GM12878 (cell line): ENCODE measurements around the gene DNAJC15. TPM values are rescaled to one million over a fixed set of nuclear protein-coding genes. Genes with fewer than 3 reads are reported as not detected.

ENCODE experiments used
- ATAC-seq: fragments of 200-7000 bp; cut with Tn5 transposase; 3 replicates; pipeline ENCODE4 v1.9.1; 2020; ENCODE audit warnings: mild to moderate bottlenecking, moderate library complexity
- BruUV-seq: library from RNA; stranded (reverse); fragments of 400-500 nt; replicated peaks from 2 replicates; lab custom pipeline; 2021; lab: Mats Ljungman, UMichigan
- CTCF ChIA-PET: fragments of 300-600 bp; sonication (Branson Sonifier 250); formaldehyde crosslinking; extraction: SDS; loops from one replicate; lab custom pipeline; 2021; ENCODE audit warnings: inconsistent platforms; lab: Yijun Ruan, JAX
- POLR2A ChIA-PET: fragments of 350-600 bp; formaldehyde crosslinking; extraction: SDS; loops from one replicate; lab custom pipeline; 2021; ENCODE audit warnings: inconsistent platforms; lab: Charles Lee
- RAD21 ChIA-PET: fragments of 300-600 bp; sonication (Branson Sonifier 250); formaldehyde crosslinking; loops from one replicate; lab custom pipeline; 2023; ENCODE audit warnings: antibody characterized with exemption; ENCODE audit not compliant: unreplicated experiment; lab: Charles Lee
- SMC1A ChIA-PET: fragments of 300-600 bp; sonication (Branson Sonifier 250); formaldehyde crosslinking; loops from one replicate; lab custom pipeline; 2023; ENCODE audit not compliant: unreplicated experiment, uncharacterized antibody; lab: Charles Lee
- DNase-seq: peaks from one replicate; pipeline ENCODE4 v3.0.0-alpha.2; 2011; ENCODE audit warnings: low read depth, low spot score
- FAIRE-seq: peaks from 3 replicates; lab custom pipeline; 2011; peaks lifted over from hg19 to GRCh38; lab: Jason Lieb, UNC
- H2AFZ ChIP-seq: 2 replicates; pipeline ENCODE4 v1.6.0; 2011; ENCODE audit warnings: low read depth, low read length, control low read depth; ENCODE audit not compliant: control insufficient read depth
- H3K27ac ChIP-seq: 2 replicates; pipeline ENCODE4 v1.5.1; 2011; ENCODE audit warnings: control low read depth; ENCODE audit not compliant: control insufficient read depth, insufficient read depth
- H3K27me3 ChIP-seq, 2 experiments: replicated peaks in 1 of 2; 2 replicates each; pipeline versions ENCODE4 v1.6.0 to v1.6.1; 2011; ENCODE audit warnings: low read length in 1 of 2; ENCODE audit not compliant: control insufficient read depth in 2 of 2, insufficient read depth in 2 of 2
- H3K36me3 ChIP-seq, 2 experiments: 2 replicates each; pipeline ENCODE4 v1.5.1; 2011; ENCODE audit warnings: low read length in 1 of 2; ENCODE audit not compliant: control insufficient read depth in 2 of 2, insufficient read depth in 2 of 2
- H3K4me1 ChIP-seq: 2 replicates; pipeline ENCODE4 v1.6.1; 2011; ENCODE audit warnings: mild to moderate bottlenecking, low read length, moderate library complexity, mixed read lengths; ENCODE audit not compliant: control insufficient read depth, insufficient read depth
- H3K4me2 ChIP-seq: 2 replicates; pipeline ENCODE4 v1.6.0; 2011; ENCODE audit warnings: control low read depth; ENCODE audit not compliant: control insufficient read depth, insufficient read depth
- H3K4me3 ChIP-seq: fragments of 200-600 bp; sonication (generic); 2 replicates; pipeline ENCODE4 v1.5.1; 2016
- H3K79me2 ChIP-seq: 2 replicates; pipeline ENCODE4 v1.6.0; 2011; ENCODE audit warnings: low read length; ENCODE audit not compliant: control insufficient read depth, insufficient read depth
- H3K9ac ChIP-seq: 2 replicates; pipeline ENCODE4 v1.8.0; 2011; ENCODE audit warnings: low read length, control low read depth, mixed read lengths; ENCODE audit not compliant: control insufficient read depth, insufficient read depth
- H3K9me3 ChIP-seq: replicated peaks from 3 replicates; pipeline ENCODE4 v1.5.1; 2011; ENCODE audit warnings: mild to moderate bottlenecking, low read length; ENCODE audit not compliant: control insufficient read depth, insufficient read depth
- H4K20me1 ChIP-seq: 2 replicates; pipeline ENCODE4 v1.6.0; 2011; ENCODE audit not compliant: control insufficient read depth, insufficient read depth
- CEBPB ChIP-seq, 2 experiments: fragments of 150-350 bp in 1 of 2; IDR thresholded peaks; 2 replicates each; pipeline ENCODE4 v1.6.1; 2012 to 2014; ENCODE audit warnings: low read depth in 2 of 2, low read length in 2 of 2, borderline replicate concordance in 1 of 2, inconsistent platforms in 1 of 2
- CHD4 ChIP-seq: fragments of 200-600 bp; sonication (generic); IDR thresholded peaks from 2 replicates; pipeline ENCODE4 v1.6.1; 2016; ENCODE audit warnings: mild to moderate bottlenecking
- CREB1 ChIP-seq: IDR thresholded peaks from 2 replicates; pipeline ENCODE4 v1.6.1; 2012; ENCODE audit warnings: low read depth, mild to moderate bottlenecking, inconsistent platforms
- GATAD2B ChIP-seq: fragments of 450-650 bp; conservative IDR thresholded peaks from 2 replicates; pipeline ENCODE4 v1.6.1; 2017; ENCODE audit warnings: low read depth, mild to moderate bottlenecking, moderate library complexity
- HCFC1 ChIP-seq: fragments of 150-350 bp; IDR thresholded peaks from 2 replicates; pipeline ENCODE4 v1.6.1; 2014; ENCODE audit warnings: low read length
- MTA2 ChIP-seq: fragments of 450-650 bp; IDR thresholded peaks from 2 replicates; pipeline ENCODE4 v1.6.1; 2016; ENCODE audit warnings: low read depth, mild to moderate bottlenecking, moderate library complexity
- NFYA ChIP-seq: IDR thresholded peaks from 2 replicates; pipeline ENCODE4 v1.6.1; 2011; ENCODE audit warnings: low read depth, mild to moderate bottlenecking, low read length, improper control_type of control experiment, borderline replicate concordance
- NR2C1 ChIP-seq: fragments of 450-650 bp; IDR thresholded peaks from 2 replicates; pipeline ENCODE4 v1.6.1; 2017; ENCODE audit warnings: antibody characterized with exemption, mild to moderate bottlenecking, moderate library complexity
- SMC3 ChIP-seq: IDR thresholded peaks from 2 replicates; pipeline ENCODE4 v1.6.1; 2011; ENCODE audit warnings: low read length, improper control_type of control experiment, borderline replicate concordance
- SREBF1 ChIP-seq: IDR thresholded peaks from 2 replicates; pipeline ENCODE4 v1.6.1; 2012; ENCODE audit warnings: mild to moderate bottlenecking, low read length
- TARDBP ChIP-seq: IDR thresholded peaks from 2 replicates; pipeline ENCODE4 v1.6.1; 2016; ENCODE audit warnings: borderline replicate concordance
- ZNF24 ChIP-seq: fragments of 450-650 bp; IDR thresholded peaks from 2 replicates; pipeline ENCODE4 v1.6.1; 2017; ENCODE audit warnings: antibody characterized with exemption, mild to moderate bottlenecking
- ZNF384 ChIP-seq: IDR thresholded peaks from 2 replicates; pipeline ENCODE4 v1.6.1; 2012; ENCODE audit warnings: low read depth, mild to moderate bottlenecking, low read length, improper control_type of control experiment, borderline replicate concordance
- ZNF592 ChIP-seq: fragments of 450-650 bp; IDR thresholded peaks from 2 replicates; pipeline ENCODE4 v1.6.1; 2017; ENCODE audit warnings: mild to moderate bottlenecking, moderate library complexity
- WGBS: methylation state at CpG from one replicate; pipeline ENCODE4 v1.1.6; 2016; ENCODE audit warnings: low lambda C conversion rate; ENCODE audit not compliant: insufficient replicate concordance, insufficient coverage; ENCODE audit errors: missing lambda C conversion rate; 5-methylcytosine and 5-hydroxymethylcytosine counted together
- in situ Hi-C: fragments of 300-500 bp; cut with MboI; formaldehyde crosslinking; loops from 9 replicates; pipeline ENCODE4 v1.14.3; 2018; ENCODE audit warnings: mixed read lengths
- intact Hi-C: fragments of 100-400 bp; cut with micrococcal nuclease; formaldehyde crosslinking; loops from one replicate; pipeline ENCODE4 v1.14.2; 2022; ENCODE audit not compliant: unreplicated experiment
- polyA plus RNA-seq, 11 experiments: library from polyadenylated mRNA; depleted of rRNA in 4 of 11; unstranded in 6 of 11; stranded (reverse) in 5 of 11; fragments of >200 nt; fragmentation: Nextera tagmentation in 4 of 11; fragmentation: Illumina TruSeq in 1 of 11; extraction: Ambion mirVana in 4 of 11; extraction: Trizol in 1 of 11; gene quantifications; 1 replicate in 1 of 11; 2 replicates in 10 of 11; pipeline versions ENCODE4 v1.2.1 to v1.2.3, GENCODE V29; 2011 to 2016; ENCODE audit warnings: inconsistent platforms in 2 of 11, missing spikeins in 2 of 11, low read depth in 1 of 11
- total RNA-seq, 4 experiments: library from RNA; depleted of rRNA in 3 of 4; stranded (reverse); fragments of >200 nt in 3 of 4; fragmentation: Illumina TruSeq in 1 of 4; extraction: Trizol in 1 of 4; gene quantifications; 2 replicates each; pipeline versions ENCODE4 v1.2.1 to v1.2.3, GENCODE V29; 2013 to 2021
- TF ChIP-seq, protein P1 (sequence below): fragments of 450-650 bp; IDR thresholded peaks from 2 replicates; pipeline ENCODE4 v1.6.1; 2018; ENCODE audit warnings: borderline replicate concordance, mild to moderate bottlenecking; ENCODE audit not compliant: partially characterized antibody

DNAJC15 gene
- total and polyA plus RNA-seq, 10 of the 15 experiments (the other 5 are each of a cell fraction or from before 2014, with no cell fraction given) = 13.1 to 104 (median 54.4) TPM

- Histone ChIP-seq H3K27ac (no peak overlapping the region), H2AFZ (no peak overlapping the region), H3K4me1 (peaks cover 1% of the 10 kb centered on the region; the same call in 1 of the 2 replicates), H3K27me3 (no peaks in the 10 kb centered on the region), H3K79me2 (no peaks in the 10 kb centered on the region), H3K9ac (no peak overlapping the region), H3K4me3 (no peak overlapping the region), H3K36me3 (no peaks in the 10 kb centered on the region), H3K9me3 (no peaks in the 10 kb centered on the region), H4K20me1 (no peaks in the 10 kb centered on the region), H3K4me2 (no peak overlapping the region)
- WGBS = 89% methylated on average over 2 of the region's 2 CpGs
- DNase-seq (no peak), ATAC-seq (no peak), FAIRE-seq (no peak)
- BruUV-seq = no TSS peak
- ChIA-PET RAD21 (no interaction called here), CTCF (no interaction called here), POLR2A (interaction anchor here (0.6 kb wide), 1 partner anchor 12 kb away, joined by 3 read pairs; no protein-coding TSS in a partner anchor), SMC1A (interaction anchor here (0.7 to 1.2 kb wide), 3 partner anchors 20 to 52 kb away, joined by 3 read pairs; no protein-coding TSS in a partner anchor)
- intact Hi-C loops = no loop called here
- TF ChIP-seq NFYA = no peak
- TF ChIP-seq, protein P1, sequence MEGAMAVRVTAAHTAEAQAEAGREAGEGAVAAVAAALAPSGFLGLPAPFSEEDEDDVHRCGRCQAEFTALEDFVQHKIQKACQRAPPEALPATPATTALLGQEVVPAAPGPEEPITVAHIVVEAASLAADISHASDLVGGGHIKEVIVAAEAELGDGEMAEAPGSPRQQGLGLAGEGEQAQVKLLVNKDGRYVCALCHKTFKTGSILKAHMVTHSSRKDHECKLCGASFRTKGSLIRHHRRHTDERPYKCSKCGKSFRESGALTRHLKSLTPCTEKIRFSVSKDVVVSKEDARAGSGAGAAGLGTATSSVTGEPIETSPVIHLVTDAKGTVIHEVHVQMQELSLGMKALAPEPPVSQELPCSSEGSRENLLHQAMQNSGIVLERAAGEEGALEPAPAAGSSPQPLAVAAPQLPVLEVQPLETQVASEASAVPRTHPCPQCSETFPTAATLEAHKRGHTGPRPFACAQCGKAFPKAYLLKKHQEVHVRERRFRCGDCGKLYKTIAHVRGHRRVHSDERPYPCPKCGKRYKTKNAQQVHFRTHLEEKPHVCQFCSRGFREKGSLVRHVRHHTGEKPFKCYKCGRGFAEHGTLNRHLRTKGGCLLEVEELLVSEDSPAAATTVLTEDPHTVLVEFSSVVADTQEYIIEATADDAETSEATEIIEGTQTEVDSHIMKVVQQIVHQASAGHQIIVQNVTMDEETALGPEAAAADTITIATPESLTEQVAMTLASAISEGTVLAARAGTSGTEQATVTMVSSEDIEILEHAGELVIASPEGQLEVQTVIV = no peak
- no peak for TF ChIP-seq ZNF384
- TF ChIP-seq ZNF24 = no peak
- no peak for TF ChIP-seq MTA2
- no peak for TF ChIP-seq HCFC1
- TF ChIP-seq CREB1 = no peak
- no peak for TF ChIP-seq GATAD2B
- TF ChIP-seq SMC3 = no peak
- TF ChIP-seq CHD4 = no peak
- no peak for TF ChIP-seq NR2C1
- TF ChIP-seq TARDBP = no peak
- no peak for TF ChIP-seq CEBPB (IDR thresholded peaks at IDR 0.05; ENCODE audit: borderline replicate concordance in 1 of 2, low read depth in 2 of 2, low read length in 2 of 2)
- no peak for TF ChIP-seq ZNF592
- no peak for TF ChIP-seq SREBF1
- in situ Hi-C loops = no loop called here
Measured at GRCh38 chr13:43003010-43003409, 20.4 kb upstream of the DNAJC15 start.
